HepG2 (cell line): ENCODE measurements around the gene IST1. TPM values are rescaled to one million over a fixed set of nuclear protein-coding genes. Genes with fewer than 3 reads are reported as not detected.

ENCODE experiments used
- ADNP ChIP-seq: sonication (generic); formaldehyde crosslinking; IDR thresholded peaks from 2 replicates; pipeline ENCODE4 v1.4.0; 2020; ENCODE audit warnings: missing genetic modification reagents
- ATRX ChIP-seq: sonication (generic); formaldehyde crosslinking; IDR thresholded peaks from 2 replicates; pipeline ENCODE4 v1.4.0; 2020; ENCODE audit warnings: missing genetic modification reagents, borderline replicate concordance
- CAMTA2 ChIP-seq: sonication (generic); formaldehyde crosslinking; IDR thresholded peaks from 2 replicates; pipeline ENCODE4 v1.4.0; 2020; ENCODE audit warnings: mild to moderate bottlenecking, missing genetic modification reagents, borderline replicate concordance
- FOXA1 ChIP-seq, 2 experiments: fragments of 450-650 bp in 1 of 2; sonication (generic) in 1 of 2; formaldehyde crosslinking in 1 of 2; IDR thresholded peaks; 2 replicates each; pipeline versions ENCODE4 v1.4.0 to v1.6.1; 2016 to 2020; ENCODE audit warnings: missing genetic modification reagents in 1 of 2
- GTF2F1 ChIP-seq: fragments of 150-350 bp; IDR thresholded peaks from 2 replicates; pipeline ENCODE4 v1.6.1; 2014; ENCODE audit warnings: low read length
- HNRNPUL1 ChIP-seq: fragments of 200-400 bp; formaldehyde crosslinking; IDR thresholded peaks from 2 replicates; pipeline ENCODE4 v1.6.1; 2017; ENCODE audit warnings: low read depth, mild to moderate bottlenecking, low read length, moderate library complexity
- MYC ChIP-seq: sonication (generic); formaldehyde crosslinking; IDR thresholded peaks from 2 replicates; pipeline ENCODE4 v1.9.0; 2021; ENCODE audit warnings: missing genetic modification reagents, borderline replicate concordance
- POLR2A ChIP-seq, 2 experiments: IDR thresholded peaks; 2 replicates each; pipeline ENCODE4 v1.6.1; 2011; ENCODE audit warnings: low read depth in 2 of 2, low read length in 2 of 2, mild to moderate bottlenecking in 1 of 2, moderate library complexity in 1 of 2; ENCODE audit not compliant: insufficient read depth in 1 of 2
- RNF2 ChIP-seq: fragments of 450-650 bp; conservative IDR thresholded peaks from 2 replicates; pipeline ENCODE4 v1.6.1; 2016; ENCODE audit warnings: low read depth
- SAFB2 ChIP-seq: sonication (generic); formaldehyde crosslinking; IDR thresholded peaks from 2 replicates; pipeline ENCODE4 v1.5.1; 2020; ENCODE audit warnings: missing genetic modification reagents, low read depth, mild to moderate bottlenecking, borderline replicate concordance
- SOX13 ChIP-seq, 3 experiments: fragments of 450-650 bp in 1 of 3; sonication (generic) in 1 of 3; formaldehyde crosslinking in 1 of 3; IDR thresholded peaks in 2 of 3; conservative IDR thresholded peaks in 1 of 3; 2 replicates each; pipeline versions ENCODE4 v1.5.0 to v1.6.1; 2016 to 2020; ENCODE audit warnings: antibody characterized with exemption in 1 of 3, mild to moderate bottlenecking in 1 of 3, missing compliant biosample characterization in 1 of 3, missing genetic modification reagents in 1 of 3, moderate library complexity in 1 of 3
- SSRP1 ChIP-seq: IDR thresholded peaks from 2 replicates; pipeline ENCODE4 v1.6.1; 2016; ENCODE audit warnings: control low read depth
- STAG1 ChIP-seq: sonication (generic); formaldehyde crosslinking; IDR thresholded peaks from 2 replicates; pipeline ENCODE4 v1.4.0; 2020; ENCODE audit warnings: missing genetic modification reagents
- TRAFD1 ChIP-seq: sonication (generic); formaldehyde crosslinking; IDR thresholded peaks from 2 replicates; pipeline ENCODE4 v1.5.1; 2020; ENCODE audit warnings: missing genetic modification reagents, mild to moderate bottlenecking, borderline replicate concordance
- ZBTB46 ChIP-seq: sonication (generic); formaldehyde crosslinking; IDR thresholded peaks from 2 replicates; pipeline ENCODE4 v1.4.0; 2020; ENCODE audit warnings: mild to moderate bottlenecking, missing genetic modification reagents, borderline replicate concordance
- ZBTB7A ChIP-seq: sonication (generic); formaldehyde crosslinking; IDR thresholded peaks from 2 replicates; pipeline ENCODE4 v1.8.0; 2022; ENCODE audit warnings: mild to moderate bottlenecking, missing genetic modification reagents
- ZNF12 ChIP-seq: sonication (generic); formaldehyde crosslinking; IDR thresholded peaks from 2 replicates; pipeline ENCODE4 v1.5.0; 2020; ENCODE audit warnings: missing genetic modification reagents
- ZNF296 ChIP-seq: sonication (generic); formaldehyde crosslinking; conservative IDR thresholded peaks from 2 replicates; pipeline ENCODE4 v1.5.0; 2020; ENCODE audit warnings: mild to moderate bottlenecking, missing genetic modification reagents
- ZNF552 ChIP-seq: sonication (generic); formaldehyde crosslinking; IDR thresholded peaks from 2 replicates; pipeline ENCODE4 v1.9.0; 2022; ENCODE audit warnings: missing genetic modification reagents, mild to moderate bottlenecking, borderline replicate concordance
- ZNF691 ChIP-seq: sonication (generic); formaldehyde crosslinking; IDR thresholded peaks from 2 replicates; pipeline ENCODE4 v1.4.0; 2020; ENCODE audit warnings: missing genetic modification reagents, low read depth, mild to moderate bottlenecking, borderline replicate concordance
- ZNF703 ChIP-seq: sonication (generic); formaldehyde crosslinking; IDR thresholded peaks from 2 replicates; pipeline ENCODE4 v1.5.1; 2020; ENCODE audit warnings: missing genetic modification reagents, mild to moderate bottlenecking, moderate library complexity, borderline replicate concordance
- ZNF713 ChIP-seq: sonication (generic); formaldehyde crosslinking; IDR thresholded peaks from 2 replicates; pipeline ENCODE4 v1.4.0; 2020; ENCODE audit warnings: mild to moderate bottlenecking, missing genetic modification reagents
- ZNF800 ChIP-seq: sonication (generic); formaldehyde crosslinking; IDR thresholded peaks from 2 replicates; pipeline ENCODE4 v1.4.0; 2020; ENCODE audit warnings: missing genetic modification reagents
- polyA plus RNA-seq, 8 experiments: library from polyadenylated mRNA; depleted of rRNA in 3 of 8; stranded (reverse) in 7 of 8; unstranded in 1 of 8; fragments of >200 nt; fragmentation: Illumina TruSeq in 4 of 8; extraction: Trizol in 4 of 8; gene quantifications; 2 replicates each; pipeline versions ENCODE4 v1.2.1 to v1.2.3, GENCODE V29; 2011 to 2016; ENCODE audit warnings: low read depth in 4 of 8, missing spikeins in 1 of 8, mixed read lengths in 1 of 8; ENCODE audit not compliant: insufficient read depth in 1 of 8
- total RNA-seq, 5 experiments: library from RNA; depleted of rRNA; stranded (reverse); fragments of >200 nt; fragmentation: Illumina TruSeq; extraction: Trizol; gene quantifications; 2 replicates each; pipeline ENCODE4 v1.2.3, GENCODE V29; 2016; ENCODE audit warnings: low read depth in 1 of 5

The IST1 gene
- total and polyA plus RNA-seq, 2 of the 13 experiments (the other 11 are each of a cell fraction or from before 2014, with no cell fraction given): 346 to 415 TPM

GRCh38 chr16:71883849-71884638 lies 11.3 kb upstream of the IST1 start, which contains the start of gene ZNF821 (continued):
- TF ChIP-seq MYC (peak; percentile 33; the same call in 1 of the 2 replicates), ZNF713 (CRISPR knock-in tag) (no peak), ZBTB7A (peak; percentile 77; the same call in 1 of the 2 replicates), SOX13 (IDR thresholded peaks at IDR 0.05) (no peak), SOX13 (CRISPR knock-in tag; conservative IDR thresholded peaks at IDR 0.05 in 1 of 2, IDR thresholded peaks at IDR 0.05 in 1 of 2) (0 out of 4 replicates have a peak, but pooled peaks of 1 of the 2 experiments have one; percentile 4), HNRNPUL1 (no peak), GTF2F1 (no peak), CAMTA2 (CRISPR knock-in tag) (no peak), ZNF552 (CRISPR knock-in tag) (no peak), ZNF691 (CRISPR knock-in tag) (peak; percentile 82; the same call in 1 of the 2 replicates), FOXA1 (IDR thresholded peaks at IDR 0.05) (no peak), FOXA1 (CRISPR knock-in tag; IDR thresholded peaks at IDR 0.05) (no peak), ZNF296 (CRISPR knock-in tag) (peak; percentile 64; the same call in 1 of the 2 replicates), TRAFD1 (CRISPR knock-in tag) (no peak), ATRX (CRISPR knock-in tag) (no peak), ZNF12 (CRISPR knock-in tag) (no peak), SSRP1 (CRISPR knock-in tag) (no peak), SAFB2 (CRISPR knock-in tag) (peak; percentile 82; the same call in 1 of the 2 replicates), ZBTB46 (CRISPR knock-in tag) (peak; percentile 80; the same call in 1 of the 2 replicates), ADNP (CRISPR knock-in tag) (no peak), ZNF800 (CRISPR knock-in tag) (no peak), STAG1 (CRISPR knock-in tag) (peak; percentile 42), POLR2A (IDR thresholded peaks at IDR 0.05; ENCODE audit: insufficient read depth in 1 of 2, low read depth in 2 of 2, low read length in 2 of 2) (peak in 1 of 2 experiments; percentile 56; a peak in 3 of 4 replicates), ZNF703 (no peak), RNF2 (no peak)
